ENCODE results near the gene ADPRS.

GRCh38 chr1:36135330-36135667, 46.6 kb downstream of the ADPRS start:
- TF ChIP-seq EZH2phosphoT487 (IDR thresholded peaks at IDR 0.05; ENCODE audit: unreplicated experiment) (no peak), POLR2AphosphoS5 (IDR thresholded peaks at IDR 0.05; ENCODE audit: low read depth) (no peak), CTCF (conservative IDR thresholded peaks at IDR 0.05; ENCODE audit: low read depth in 2 of 2) (no peak)

Data from GM23338 (cell line).